OCI-LY3 (cell line): ENCODE results near the gene UNC5B.

Experiments
- H2AFZ ChIP-seq: fragments of 200-600, 300-600 bp; shearing (Covaris generic); 2 replicates; pipeline ENCODE4 v1.6.0; 2014; ENCODE audit warnings: antibody characterized with exemption, low read depth, low read length
- H3K27ac ChIP-seq: fragments of 200-600, 300-600 bp; sonication (generic); 2 replicates; pipeline ENCODE4 v1.5.1; 2014; ENCODE audit warnings: mild to moderate bottlenecking, low read length, moderate library complexity, mixed read lengths
- H3K27me3 ChIP-seq: fragments of 200-600, 300-600 bp; sonication (generic); 2 replicates; pipeline ENCODE4 v1.6.1; 2014; ENCODE audit warnings: low read depth, low read length, mixed read lengths
- H3K36me3 ChIP-seq: fragments of 200-600, 300-600 bp; sonication (generic); replicated peaks from 2 replicates; pipeline ENCODE3; 2014; ENCODE audit warnings: low read depth, low read length, mixed read lengths
- H3K4me1 ChIP-seq: fragments of 300-600, 200-600 bp; sonication (generic); 2 replicates; pipeline ENCODE4 v1.6.1; 2014; ENCODE audit warnings: low read length, mixed read lengths
- H3K4me2 ChIP-seq: fragments of 200-600, 300-600 bp; sonication (generic); 2 replicates; pipeline ENCODE4 v1.6.1; 2014; ENCODE audit warnings: low read length, mixed read lengths
- H3K4me3 ChIP-seq: fragments of 300-600, 200-600 bp; sonication (generic); 2 replicates; pipeline ENCODE4 v1.5.1; 2014; ENCODE audit warnings: antibody characterized with exemption, mild to moderate bottlenecking, low read length, moderate library complexity
- H3K79me2 ChIP-seq: fragments of 300-600, 200-600 bp; shearing (Covaris generic); 2 replicates; pipeline ENCODE4 v1.6.1; 2014; ENCODE audit warnings: mild to moderate bottlenecking, low read length, mixed read lengths
- H3K9ac ChIP-seq: fragments of 300-600, 200-600 bp; shearing (Covaris generic); 2 replicates; pipeline ENCODE4 v1.6.0; 2014; ENCODE audit warnings: mild to moderate bottlenecking, low read length, moderate library complexity
- H3K9me3 ChIP-seq: fragments of 200-600, 300-600 bp; shearing (Covaris generic); 2 replicates; pipeline ENCODE4 v1.6.1; 2014; ENCODE audit warnings: low read length, mixed read lengths; ENCODE audit not compliant: insufficient read depth
- H4K20me1 ChIP-seq: fragments of 200-600, 300-600 bp; sonication (generic); 2 replicates; pipeline ENCODE4 v1.6.1; 2016; ENCODE audit warnings: low read length, mixed read lengths; ENCODE audit not compliant: insufficient read depth
- EZH2phosphoT487 ChIP-seq: fragments of 200-600 bp; shearing (Covaris generic); IDR thresholded peaks from 2 replicates; pipeline ENCODE4 v1.6.1; 2018; ENCODE audit warnings: antibody characterized with exemption, mixed run types, low read depth
- TF ChIP-seq, protein P1 (sequence below): fragments of 200-600, 300-600 bp; sonication (generic); IDR thresholded peaks from 2 replicates; pipeline ENCODE4 v1.5.1; 2014; ENCODE audit warnings: antibody characterized with exemption, low read length, low read depth

UNC5B gene

DNA sequence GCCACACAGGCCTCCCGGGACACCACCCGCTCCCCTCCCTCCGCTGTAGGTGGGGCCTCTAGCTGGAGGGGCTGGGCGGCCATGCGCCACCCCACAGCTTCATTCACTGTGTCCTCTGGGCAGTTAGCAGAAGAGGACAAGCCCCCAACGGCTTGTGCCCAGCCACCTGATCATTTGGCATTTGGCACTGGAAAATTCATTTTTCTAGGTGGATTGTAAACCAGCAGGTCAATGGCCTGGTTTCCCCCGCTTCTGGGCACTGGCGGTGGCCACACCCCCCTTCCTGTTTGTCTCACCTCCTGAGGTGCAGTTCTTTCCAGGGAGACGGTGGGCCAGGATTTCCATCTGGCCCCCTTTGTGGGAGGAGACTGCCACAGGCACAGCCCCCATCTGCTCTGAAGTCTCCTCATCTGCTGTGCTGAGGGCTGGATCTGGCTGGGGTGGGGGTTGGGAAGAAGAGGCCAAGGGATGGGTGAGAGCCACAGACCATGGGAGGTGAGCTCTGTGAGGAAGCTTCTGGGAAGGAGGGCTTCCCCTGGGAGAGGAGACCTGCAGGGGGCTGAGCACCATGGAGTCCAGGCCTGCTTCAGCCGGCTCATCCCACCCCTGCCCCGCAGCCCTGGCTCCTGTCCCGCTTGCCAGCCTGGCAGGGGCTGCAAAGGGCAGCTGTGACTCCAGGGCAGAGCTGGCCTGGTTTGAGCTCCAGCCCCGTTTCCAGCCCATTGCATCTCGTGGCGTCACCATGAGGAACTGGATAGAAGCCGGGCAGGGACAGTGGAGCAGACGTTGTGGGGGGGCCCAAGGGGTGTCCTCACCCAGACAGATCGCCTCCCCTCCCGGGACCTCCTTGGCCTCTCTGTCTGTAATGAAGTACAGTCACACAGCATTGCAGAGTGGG lies 66.6 kb downstream of the UNC5B start:
- Histone ChIP-seq H3K27me3 (no peaks in the 10 kb centered on the region), H3K27ac (no peak overlapping the region), H3K4me3 (no peak overlapping the region), H4K20me1 (no peaks in the 10 kb centered on the region), H2AFZ (no peak overlapping the region), H3K9me3 (no peaks in the 10 kb centered on the region), H3K4me2 (no peak overlapping the region), H3K4me1 (no peaks in the 10 kb centered on the region), H3K9ac (no peak overlapping the region), H3K36me3 (no peaks in the 10 kb centered on the region), H3K79me2 (no peaks in the 10 kb centered on the region)
- TF ChIP-seq, protein P1, sequence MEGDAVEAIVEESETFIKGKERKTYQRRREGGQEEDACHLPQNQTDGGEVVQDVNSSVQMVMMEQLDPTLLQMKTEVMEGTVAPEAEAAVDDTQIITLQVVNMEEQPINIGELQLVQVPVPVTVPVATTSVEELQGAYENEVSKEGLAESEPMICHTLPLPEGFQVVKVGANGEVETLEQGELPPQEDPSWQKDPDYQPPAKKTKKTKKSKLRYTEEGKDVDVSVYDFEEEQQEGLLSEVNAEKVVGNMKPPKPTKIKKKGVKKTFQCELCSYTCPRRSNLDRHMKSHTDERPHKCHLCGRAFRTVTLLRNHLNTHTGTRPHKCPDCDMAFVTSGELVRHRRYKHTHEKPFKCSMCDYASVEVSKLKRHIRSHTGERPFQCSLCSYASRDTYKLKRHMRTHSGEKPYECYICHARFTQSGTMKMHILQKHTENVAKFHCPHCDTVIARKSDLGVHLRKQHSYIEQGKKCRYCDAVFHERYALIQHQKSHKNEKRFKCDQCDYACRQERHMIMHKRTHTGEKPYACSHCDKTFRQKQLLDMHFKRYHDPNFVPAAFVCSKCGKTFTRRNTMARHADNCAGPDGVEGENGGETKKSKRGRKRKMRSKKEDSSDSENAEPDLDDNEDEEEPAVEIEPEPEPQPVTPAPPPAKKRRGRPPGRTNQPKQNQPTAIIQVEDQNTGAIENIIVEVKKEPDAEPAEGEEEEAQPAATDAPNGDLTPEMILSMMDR: no peak
- no peak for TF ChIP-seq EZH2phosphoT487

- Histone ChIP-seq H4K20me1 (no peaks in the 10 kb centered on the region), H3K27me3 (no peaks in the 10 kb centered on the region)
These were observed 67.3 kb downstream of the UNC5B start for GRCh38 chr10:71279590-71280170.

DNA sequence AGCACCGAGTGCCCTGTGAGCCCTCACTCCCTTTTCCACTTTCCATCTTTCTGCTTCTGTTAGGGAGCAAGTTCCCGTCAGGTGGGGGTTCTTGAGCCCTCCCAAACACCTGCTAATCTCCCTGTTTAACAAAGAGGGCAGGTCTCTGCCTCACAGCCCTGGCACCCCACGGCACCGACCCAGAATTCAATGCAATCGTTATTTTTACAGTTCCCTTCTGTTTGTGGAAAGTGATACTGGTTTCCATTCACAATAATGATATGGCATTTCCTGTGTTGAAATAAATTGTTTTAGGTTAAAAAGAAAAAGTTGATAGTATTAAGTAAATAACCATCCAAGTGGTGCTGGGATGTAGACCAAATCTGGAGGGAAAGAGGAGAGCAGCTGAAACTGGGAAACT lies 67.8 kb downstream of the UNC5B start:
- Histone ChIP-seq H3K79me2 (no peaks in the 10 kb centered on the region), H3K9ac (no peak overlapping the region), H3K36me3 (no peaks in the 10 kb centered on the region), H4K20me1 (no peaks in the 10 kb centered on the region), H3K27me3 (no peaks in the 10 kb centered on the region), H3K27ac (no peak overlapping the region), H3K9me3 (no peaks in the 10 kb centered on the region), H2AFZ (no peak overlapping the region), H3K4me3 (no peak overlapping the region), H3K4me1 (no peaks in the 10 kb centered on the region), H3K4me2 (no peak overlapping the region)
- TF ChIP-seq EZH2phosphoT487: no peak
- TF ChIP-seq, protein P1: no peak

More at GRCh38 chr10:71279590-71280170, 67.3 kb downstream of the UNC5B start:
- TF ChIP-seq, protein P1: no peak
- no peak for TF ChIP-seq EZH2phosphoT487
- no peaks in the 10 kb centered on the region for H3K4me1 ChIP-seq
- H3K27ac ChIP-seq: no peak overlapping the region
- no peaks in the 10 kb centered on the region for H3K36me3 ChIP-seq
- no peaks in the 10 kb centered on the region for H3K9me3 ChIP-seq
- no peak overlapping the region for H3K9ac ChIP-seq
- H3K79me2 ChIP-seq: no peaks in the 10 kb centered on the region
- H3K4me3 ChIP-seq: no peak overlapping the region
- H2AFZ ChIP-seq: no peak overlapping the region
- no peak overlapping the region for H3K4me2 ChIP-seq

- H3K36me3 ChIP-seq: no peaks in the 10 kb centered on the region
- TF ChIP-seq, protein P1: no peak
- no peak for TF ChIP-seq EZH2phosphoT487
- H3K79me2 ChIP-seq: no peaks in the 10 kb centered on the region
- H3K9me3 ChIP-seq: no peaks in the 10 kb centered on the region
- no peaks in the 10 kb centered on the region for H3K4me1 ChIP-seq
- H2AFZ ChIP-seq: no peak overlapping the region
- H3K27me3 ChIP-seq: no peaks in the 10 kb centered on the region
- H3K4me2 ChIP-seq: no peak overlapping the region
- H4K20me1 ChIP-seq: no peaks in the 10 kb centered on the region
- no peak overlapping the region for H3K9ac ChIP-seq
- no peak overlapping the region for H3K4me3 ChIP-seq
- no peak overlapping the region for H3K27ac ChIP-seq
These were observed 68.5 kb downstream of the UNC5B start for GRCh38 chr10:71280825-71281224.
